ENCODE data around the gene CREB3L1. TPM values are rescaled to one million over a fixed set of nuclear protein-coding genes. Genes with fewer than 3 reads are reported as not detected.

Gene CREB3L1
- total RNA-seq, 1 experiment from 2014 or later = 1.1 TPM

- peak; percentile 70 for DNase-seq
- POLR2A ChIA-PET (ENCODE audit: unreplicated experiment) = interaction anchor here (1.5 kb wide), 1 partner anchor 65 kb away, joined by 11 read pairs; no protein-coding TSS in a partner anchor
These were observed 31.4 kb downstream of the CREB3L1 start for GRCh38 chr11:46308631-46309419.

GRCh38 chr11:46309814-46310259 lies 32.4 kb downstream of the CREB3L1 start:
- peak; percentile 68 for DNase-seq
- peak; percentile 72 for ATAC-seq
- no TSS peak for BruUV-seq (replicated peaks)

More at GRCh38 chr11:46308631-46309419, 31.4 kb downstream of the CREB3L1 start:
- TF ChIP-seq EZH2 (IDR thresholded peaks at IDR 0.05; ENCODE audit: low read length, unreplicated experiment) = no peak
- peak; percentile 92 for TF ChIP-seq CTCF (conservative IDR thresholded peaks at IDR 0.05; ENCODE audit: low read depth, low read length)
- TF ChIP-seq EZH2phosphoT487 (IDR thresholded peaks at IDR 0.05; ENCODE audit: borderline replicate concordance, low read length) = no peak
- Histone ChIP-seq H3K9me2 (replicated peaks; ENCODE audit: low read length) (no peaks in the 10 kb centered on the region), H3K4me3 (ENCODE audit: low read length) (no peak overlapping the region), H3F3A (ENCODE audit: low read length, unreplicated experiment) (no peaks in the 10 kb centered on the region), H3K27ac (ENCODE audit: low read length) (no peak overlapping the region), H3K4me2 (ENCODE audit: low read length) (no peak overlapping the region), H3K27me3 (ENCODE audit: low read length) (no peaks in the 10 kb centered on the region), H3K4me1 (ENCODE audit: insufficient read depth, low read length) (peaks cover 8% of the 10 kb centered on the region; the same call in 1 of the 2 replicates), H2AFZ (ENCODE audit: low read length) (no peak overlapping the region), H3K36me3 (ENCODE audit: low read depth, low read length) (no peaks in the 10 kb centered on the region), H3K9ac (ENCODE audit: low read length) (no peak overlapping the region), H3K79me2 (ENCODE audit: low read length) (no peaks in the 10 kb centered on the region), H4K20me1 (ENCODE audit: low read length) (no peaks in the 10 kb centered on the region), H3K9me3 (ENCODE audit: low read length) (no peaks in the 10 kb centered on the region)
- peak; percentile 79 for ATAC-seq
- intact Hi-C loops (cut with micrococcal nuclease) = loop anchor here (1.0 to 2.0 kb wide), 3 partner anchors 62 to 70 kb away; no protein-coding TSS in a partner anchor
- BruUV-seq (replicated peaks) = no TSS peak
- CTCF ChIA-PET = interaction anchor here (0.5 to 1.6 kb wide), 3 partner anchors 66 to 77 kb away, joined by 5 to 12 read pairs (median 6); no protein-coding TSS in a partner anchor

More at GRCh38 chr11:46309814-46310259, 32.4 kb downstream of the CREB3L1 start:
- Histone ChIP-seq H3K27me3 (ENCODE audit: low read length) (no peaks in the 10 kb centered on the region), H3K4me1 (ENCODE audit: insufficient read depth, low read length) (peaks cover 8% of the 10 kb centered on the region; the same call in 1 of the 2 replicates), H3K79me2 (ENCODE audit: low read length) (no peaks in the 10 kb centered on the region), H3K4me3 (ENCODE audit: low read length) (no peak overlapping the region), H3K9me2 (replicated peaks; ENCODE audit: low read length) (no peaks in the 10 kb centered on the region), H3K9ac (ENCODE audit: low read length) (no peak overlapping the region), H3K27ac (ENCODE audit: low read length) (no peak overlapping the region), H4K20me1 (ENCODE audit: low read length) (no peaks in the 10 kb centered on the region), H3K36me3 (ENCODE audit: low read depth, low read length) (no peaks in the 10 kb centered on the region), H3K4me2 (ENCODE audit: low read length) (0 out of 2 replicates have a peak overlapping the region, but pooled peaks have one; percentile 16), H3F3A (ENCODE audit: low read length, unreplicated experiment) (no peaks in the 10 kb centered on the region), H2AFZ (ENCODE audit: low read length) (peak overlapping the region; percentile 47; the same call in 1 of the 2 replicates), H3K9me3 (ENCODE audit: low read length) (no peaks in the 10 kb centered on the region)
- TF ChIP-seq EZH2phosphoT487 (IDR thresholded peaks at IDR 0.05; ENCODE audit: borderline replicate concordance, low read length) (no peak), EZH2 (IDR thresholded peaks at IDR 0.05; ENCODE audit: low read length, unreplicated experiment) (no peak), CTCF (conservative IDR thresholded peaks at IDR 0.05; ENCODE audit: low read depth, low read length) (no peak)
- POLR2A ChIA-PET (ENCODE audit: unreplicated experiment) = interaction anchor here (1.5 kb wide), 1 partner anchor 66 kb away, joined by 11 read pairs; no protein-coding TSS in a partner anchor
- CTCF ChIA-PET = interaction anchor here (0.5 to 0.6 kb wide), 2 partner anchors 12 to 67 kb away, joined by 3 to 4 read pairs; no protein-coding TSS in a partner anchor
- intact Hi-C loops (cut with micrococcal nuclease) = loop anchor here (2.0 to 10.0 kb wide), 2 partner anchors 71 to 185 kb away; partner anchors contain the start of gene PHF21A
